DOHH2 (cell line): Measurements from ENCODE around the gene DENND11.

Source experiments
- CTCF ChIP-seq: fragments of 200-600 bp; sonication (generic); IDR thresholded peaks from one replicate; pipeline ENCODE4 v1.5.1; 2014; ENCODE audit warnings: antibody characterized with exemption, mild to moderate bottlenecking, low read depth, low read length; ENCODE audit not compliant: poor library complexity, severe bottlenecking
- EZH2phosphoT487 ChIP-seq: fragments of 200-600 bp; sonication (generic); IDR thresholded peaks from 2 replicates; pipeline ENCODE4 v1.6.1; 2017; ENCODE audit warnings: borderline replicate concordance, mild to moderate bottlenecking, antibody characterized with exemption, low read length, moderate library complexity, mixed read lengths

- TF ChIP-seq CTCF: no peak
- TF ChIP-seq EZH2phosphoT487: no peak
Observed at GRCh38 chr7:141704741-141705140, 2.8 kb upstream of the DENND11 start.
